ENCODE data around the gene GPRASP2.
"Not testable (repeated sequence)": the region's sequence is repeated elsewhere in the genome, so short reads cannot be mapped to it uniquely, and the experiment has no call there.

- not testable (repeated sequence) for TF ChIP-seq CTCF, POLR2A (IDR thresholded peaks at IDR 0.05)
Measured at GRCh38 chrX:102667034-102667433, 45.2 kb upstream of the GPRASP2 start.

Measured in Peyer's patch (tissue), 4 donors.